ENCODE results near the gene RNU1-2.
"Not testable (repeated sequence)": the region's sequence is repeated elsewhere in the genome, so short reads cannot be mapped to it uniquely, and the experiment has no call there.

The RNU1-2 gene

GRCh38 chr1:16888860-16889816 lies 6.6 kb upstream of the RNU1-2 start:
- DNase-seq = no peak

DNA sequence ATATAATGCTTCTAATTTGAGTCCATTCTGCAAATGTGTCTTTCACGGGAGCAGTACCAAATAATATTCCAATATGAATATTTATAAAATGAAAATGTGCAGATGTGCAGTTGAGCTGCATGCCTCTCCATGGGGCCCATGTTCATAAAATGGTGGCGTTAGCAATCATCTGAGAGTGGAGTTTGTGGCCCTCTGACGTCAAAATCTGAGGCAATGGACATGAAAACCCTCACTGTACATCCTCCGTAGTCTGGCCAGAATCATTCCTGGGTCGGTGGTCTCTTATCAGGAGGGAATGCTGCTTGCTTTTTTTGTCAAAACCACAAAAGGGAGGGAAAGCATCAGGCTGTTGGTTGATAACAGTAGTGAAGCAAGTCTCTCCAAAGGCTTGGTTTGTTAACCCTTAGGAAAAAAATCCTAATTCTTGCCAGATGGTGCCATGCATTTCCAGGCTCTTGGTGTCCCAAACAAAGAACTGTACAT lies 5.2 kb upstream of the RNU1-2 start:
- not testable (repeated sequence) for DNase-seq

- DNase-seq = not testable (repeated sequence)
Measured at GRCh38 chr1:16891057-16891456, 4.7 kb upstream of the RNU1-2 start.

DNA sequence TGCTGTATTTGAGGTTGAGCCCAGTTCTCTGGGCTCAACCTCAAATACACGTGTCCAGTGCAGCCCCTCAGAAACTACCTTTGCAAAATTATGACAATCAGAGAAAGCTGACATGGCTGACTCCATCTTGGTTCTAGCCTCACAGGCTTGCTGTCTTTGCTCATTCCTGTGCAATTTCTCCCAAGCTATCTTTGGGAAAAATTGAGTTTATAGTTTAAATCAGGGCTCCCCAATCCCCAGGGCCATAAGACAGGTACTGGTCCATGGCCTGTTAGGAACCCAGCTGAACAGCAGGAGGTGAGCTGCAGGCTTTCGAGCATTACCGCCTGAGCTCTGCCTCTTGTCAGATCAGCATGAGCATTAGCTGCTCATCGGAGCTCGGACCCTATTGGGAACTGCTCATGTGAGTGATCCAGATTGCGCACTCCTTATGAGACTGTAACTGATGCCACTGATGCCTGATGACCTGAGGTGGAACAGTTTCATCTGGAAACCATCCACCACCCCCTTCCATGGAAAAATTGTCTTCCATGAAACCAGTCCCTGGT lies 2.7 kb upstream of the RNU1-2 start:
- DNase-seq = not testable (repeated sequence)

DNA sequence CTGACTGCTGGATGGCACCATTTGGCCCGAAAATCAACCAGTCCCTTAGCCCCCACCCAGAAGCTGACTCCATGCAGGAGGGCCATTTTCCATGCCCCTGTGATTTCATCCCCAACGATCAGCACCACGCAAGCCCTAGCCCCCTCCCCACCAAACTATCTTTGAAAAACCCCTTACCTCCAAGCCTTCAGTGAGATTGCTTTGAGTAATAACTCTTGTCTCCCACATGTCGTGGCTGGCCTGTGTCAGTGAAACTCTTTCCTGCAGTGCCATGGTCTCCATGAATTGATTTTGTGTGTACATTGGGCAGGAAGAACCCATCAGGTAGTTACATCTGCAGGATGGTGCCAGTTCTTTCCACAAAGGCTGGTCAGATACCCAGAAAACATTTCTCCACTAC lies 2.0 kb upstream of the RNU1-2 start:
- not testable (repeated sequence) for DNase-seq

- not testable (repeated sequence) for DNase-seq
Measured at GRCh38 chr1:16894338-16894737, 1.4 kb upstream of the RNU1-2 start.

DNA sequence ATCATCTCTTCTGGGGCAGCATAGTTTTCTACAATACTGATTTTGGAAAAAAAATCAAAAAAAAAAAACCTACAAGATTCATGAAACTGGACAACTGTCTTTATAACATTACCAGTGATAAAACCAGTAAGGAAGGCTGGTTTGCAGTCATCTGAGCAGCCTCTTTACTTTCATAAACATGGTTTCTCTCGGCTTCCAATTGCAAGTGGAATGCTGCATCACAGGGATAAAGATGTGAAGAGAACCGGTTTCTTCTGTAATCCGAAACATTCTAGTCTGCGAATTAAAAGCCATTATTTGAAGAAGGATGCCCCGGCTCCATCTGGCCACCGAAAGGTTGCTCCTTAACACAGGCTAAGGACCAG lies 565 bp upstream of the RNU1-2 start:
- DNase-seq = not testable (repeated sequence)

DNA sequence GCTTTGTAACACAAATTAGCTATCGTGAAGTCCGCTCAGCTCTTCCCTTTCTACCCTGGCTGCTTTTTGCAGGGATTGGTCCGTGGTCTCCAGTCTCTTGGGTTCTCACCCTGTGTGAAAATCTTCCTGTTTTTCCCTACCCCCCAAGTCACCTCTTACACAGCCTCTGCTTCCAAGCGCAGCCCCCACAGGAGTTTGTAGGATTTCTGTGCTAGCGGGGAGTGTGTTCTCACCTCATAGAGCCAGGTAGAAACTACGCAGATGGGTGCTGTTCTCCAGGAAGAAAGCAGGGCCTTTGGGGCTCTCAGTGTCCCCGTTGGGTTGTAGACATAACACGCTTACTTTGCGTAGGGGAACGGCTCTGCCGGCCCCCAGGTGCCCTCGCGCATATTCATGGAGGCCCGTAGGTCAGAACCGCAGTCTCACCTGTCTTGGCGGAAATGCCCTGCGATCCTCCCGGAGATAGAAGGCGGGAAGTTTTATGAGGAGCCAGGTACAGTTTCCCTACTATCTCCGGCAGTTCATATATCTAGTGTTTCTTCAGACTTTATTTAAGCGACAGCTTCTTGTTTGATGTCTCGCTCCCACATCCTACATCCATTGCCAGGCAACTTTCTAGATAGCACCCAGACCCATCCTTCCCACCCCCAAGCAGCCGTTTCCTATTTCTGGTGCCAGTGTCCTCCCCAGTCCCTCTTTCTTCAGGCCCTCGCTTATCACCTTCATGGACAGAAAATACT lies 706 bp downstream of the RNU1-2 start:
- peak; percentile 69 for DNase-seq

GRCh38 chr1:16897653-16898052 lies 1.9 kb downstream of the RNU1-2 start:
- DNase-seq = not testable (repeated sequence)

DNA sequence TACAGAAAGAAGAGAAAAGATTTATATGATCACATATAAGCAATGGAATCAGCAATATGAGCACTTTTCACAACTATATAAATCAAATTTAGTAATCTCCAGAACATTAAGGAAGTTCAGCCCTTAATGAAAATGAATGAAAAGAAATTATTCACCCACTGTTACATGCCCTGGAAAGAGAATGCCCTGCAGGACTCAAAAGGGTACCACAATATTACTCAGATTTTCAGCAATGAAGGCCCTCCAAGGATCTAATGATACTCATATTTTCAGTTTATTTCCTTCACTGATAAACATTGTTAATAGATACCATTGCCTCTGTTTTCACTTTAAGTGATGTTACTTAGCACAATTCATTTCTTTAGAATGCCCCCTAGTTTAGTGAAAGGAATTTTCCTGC lies 2.5 kb downstream of the RNU1-2 start:
- not testable (repeated sequence) for DNase-seq

- not testable (repeated sequence) for DNase-seq
Measured at GRCh38 chr1:16899020-16899419, 3.2 kb downstream of the RNU1-2 start.

- no peak for DNase-seq
Measured at GRCh38 chr1:16900751-16901150, 5.0 kb downstream of the RNU1-2 start.

GRCh38 chr1:16901371-16901770 lies 5.6 kb downstream of the RNU1-2 start:
- not testable (repeated sequence) for DNase-seq

GRCh38 chr1:16903054-16903453 lies 7.3 kb downstream of the RNU1-2 start:
- DNase-seq = no peak

GRCh38 chr1:16903458-16903796 lies 7.6 kb downstream of the RNU1-2 start:
- no peak for DNase-seq

GRCh38 chr1:16904560-16905109 lies 8.9 kb downstream of the RNU1-2 start:
- DNase-seq = peak; percentile 93

GRCh38 chr1:16905110-16905867 lies 9.5 kb downstream of the RNU1-2 start:
- DNase-seq = no peak

DNA sequence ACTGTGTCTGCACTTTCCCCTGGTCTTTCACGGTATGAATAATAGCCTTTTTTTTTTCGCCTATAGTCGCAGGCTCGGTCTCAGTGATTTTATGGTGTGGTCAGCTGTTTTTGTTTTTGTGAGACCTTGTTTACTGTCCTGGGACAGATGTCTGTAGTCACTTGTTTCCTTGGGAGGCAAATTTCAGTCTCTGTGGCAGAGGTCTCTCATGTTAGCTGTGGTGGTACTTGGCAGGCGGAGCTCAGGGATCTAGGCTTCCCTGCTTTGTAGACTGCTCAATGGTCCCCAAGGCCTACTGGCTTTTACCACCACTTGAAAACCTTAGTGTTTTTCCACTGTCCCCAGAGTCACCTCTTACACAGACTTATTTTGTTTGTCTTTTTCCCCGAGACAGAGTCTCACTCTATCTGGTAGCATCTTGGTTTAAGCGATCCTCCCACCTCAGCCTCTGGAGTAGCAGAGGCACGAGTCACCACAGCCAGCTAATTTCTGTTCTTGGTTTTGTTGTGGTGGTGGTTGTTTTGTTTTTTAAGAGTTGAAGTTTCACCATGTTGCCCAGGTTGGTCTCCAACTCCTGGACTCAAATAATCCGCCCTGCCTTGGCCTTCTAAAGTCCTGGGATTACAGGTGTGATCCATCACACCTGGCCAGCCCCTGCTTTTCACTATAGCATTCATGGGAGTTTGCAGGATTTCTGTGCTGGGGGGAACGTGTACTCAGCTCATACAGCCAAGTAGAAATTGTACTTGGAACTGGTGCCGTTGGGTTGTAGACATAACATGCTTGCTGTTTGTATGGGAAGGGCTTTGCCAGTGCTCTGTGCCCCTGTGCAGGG lies 10.3 kb downstream of the RNU1-2 start:
- DNase-seq = no peak

GRCh38 chr1:16906873-16907272 lies 11.1 kb downstream of the RNU1-2 start:
- no peak for DNase-seq

- DNase-seq = no peak
Measured at GRCh38 chr1:16907870-16908758, 12.3 kb downstream of the RNU1-2 start.
